ENCODE measurements around the gene PTPN11. TPM values are rescaled to one million over a fixed set of nuclear protein-coding genes. Genes with fewer than 3 reads are reported as not detected.

The PTPN11 gene
- total RNA-seq (2013) = 23.6 TPM
- polyA plus RNA-seq (10 to 100 TPM; 11.1 to 41.9 (median 28.8) TPM), polyA minus RNA-seq (10.1 and 12.5 TPM in 2 replicates), total RNA-seq (73.6 to 151 (median 107) reads per million in 11 experiments)

GRCh38 chr12:112418608-112419296, at the start of gene PTPN11:
Gene PTPN11 (plus strand): TSS chr12:112418947. CDS start chr12:112419112, 165 bp downstream.
- no peaks in the 10 kb centered on the region for H3K36me3 ChIP-seq (replicated peaks in 1 of 2; ENCODE audit: control insufficient read depth in 1 of 2, insufficient read depth in 2 of 2, low read length in 2 of 2)
- Mint-ChIP-seq H3K9me3 (no peaks in the 10 kb centered on the region), H3K4me1 (peaks cover 21% of the 10 kb centered on the region), H3K27ac (peak within 1 kb of the TSS; percentile 94 to 98 (median 96)), H3K27me3 (ENCODE audit: low read depth in 3 of 3) (no peaks in the 10 kb centered on the region), H3K4me3 (peak within 1 kb of the TSS; percentile 90 to 95), H3K36me3 (peaks cover 4 to 7% of the 10 kb centered on the region in 2 donors)
- H3K27me3 ChIP-seq (ENCODE audit: control insufficient read depth in 2 of 2, insufficient read depth in 2 of 2, low read length in 2 of 2) = no peaks in the 10 kb centered on the region
- 0% methylated on average over 89 of the region's 89 CpGs for WGBS (ENCODE audit: insufficient coverage)
- H3K4me2 ChIP-seq (replicated peaks; ENCODE audit: extremely low read depth, low read length, poor library complexity, severe bottlenecking) = peak within 1 kb of the TSS; percentile 96
- H3K27ac ChIP-seq (ENCODE audit: low read depth in 1 of 2, low read length in 2 of 2) = peak within 1 kb of the TSS; percentile 85 to 96
- peak; percentile 60 for TF ChIP-seq CTCF (IDR thresholded peaks at IDR 0.05)
- intact Hi-C loops (cut with micrococcal nuclease) = loop anchor here (1.0 to 5.0 kb wide), 3 partner anchors 9 to 36 kb away; partner anchors contain the start of genes HECTD4 (in 1 of the 2) and RPL6 (in 1 of the 2)
- H3K4me3 ChIP-seq (replicated peaks in 1 of 3; ENCODE audit: low read depth in 2 of 3, low read length in 3 of 3) = peak within 1 kb of the TSS; percentile 53 to 99 (median 97)
- peak; percentile 71 to 85 (median 76) for DNase-seq
- H3K4me1 ChIP-seq (ENCODE audit: control insufficient read depth in 1 of 2, insufficient read depth in 2 of 2, low read length in 2 of 2) = peaks cover 19 to 24% of the 10 kb centered on the region in 2 donors
- H2AFZ ChIP-seq (ENCODE audit: insufficient read depth, low read depth, low read length, poor library complexity, severe bottlenecking) = peak within 1 kb of the TSS; percentile 100
- no peaks in the 10 kb centered on the region for H3K9me3 ChIP-seq (replicated peaks in 1 of 2; ENCODE audit: control insufficient read depth in 1 of 2, insufficient read depth in 1 of 2, low read length in 2 of 2)
- H3K79me2 ChIP-seq (ENCODE audit: insufficient read depth, low read length) = peaks cover 55% of the 10 kb centered on the region
- H3K9ac ChIP-seq (ENCODE audit: insufficient read depth, low read length, poor library complexity, severe bottlenecking) = peak within 1 kb of the TSS; percentile 96
- H4K20me1 ChIP-seq (ENCODE audit: insufficient read depth, low read length) = peaks cover 33% of the 10 kb centered on the region

GRCh38 chr12:112370199-112370598, 48.5 kb upstream of the PTPN11 start:
- Histone ChIP-seq H3K9me3 (replicated peaks in 1 of 2; ENCODE audit: control insufficient read depth in 1 of 2, insufficient read depth in 1 of 2, low read length in 2 of 2) (no peaks in the 10 kb centered on the region), H3K4me2 (replicated peaks; ENCODE audit: extremely low read depth, low read length, poor library complexity, severe bottlenecking) (no peak overlapping the region), H3K4me3 (replicated peaks in 1 of 3; ENCODE audit: low read depth in 2 of 3, low read length in 3 of 3) (no peak overlapping the region), H3K4me1 (ENCODE audit: control insufficient read depth in 1 of 2, insufficient read depth in 2 of 2, low read length in 2 of 2) (no peaks in the 10 kb centered on the region), H4K20me1 (ENCODE audit: insufficient read depth, low read length) (peaks cover 64% of the 10 kb centered on the region), H3K27me3 (ENCODE audit: control insufficient read depth in 2 of 2, insufficient read depth in 2 of 2, low read length in 2 of 2) (no peaks in the 10 kb centered on the region), H3K36me3 (replicated peaks in 1 of 2; ENCODE audit: control insufficient read depth in 1 of 2, insufficient read depth in 2 of 2, low read length in 2 of 2) (peaks cover 0 to 9% of the 10 kb centered on the region in 2 donors), H3K79me2 (ENCODE audit: insufficient read depth, low read length) (peaks cover 97% of the 10 kb centered on the region), H3K9ac (ENCODE audit: insufficient read depth, low read length, poor library complexity, severe bottlenecking) (no peak overlapping the region), H3K27ac (ENCODE audit: low read depth in 1 of 2, low read length in 2 of 2) (no peak overlapping the region), H2AFZ (ENCODE audit: insufficient read depth, low read depth, low read length, poor library complexity, severe bottlenecking) (no peak overlapping the region)
- Mint-ChIP-seq H3K9me3 (peaks cover 0 to 3% (median 0%) of the 10 kb centered on the region in 7 donors), H3K4me1 (peaks cover 4% of the 10 kb centered on the region), H3K4me3 (no peak overlapping the region), H3K36me3 (peaks cover 0 to 2% of the 10 kb centered on the region in 2 donors), H3K27ac (no peak overlapping the region), H3K27me3 (ENCODE audit: low read depth in 3 of 3) (no peaks in the 10 kb centered on the region)
- intact Hi-C loops (cut with micrococcal nuclease) = no loop called here
- TF ChIP-seq CTCF (IDR thresholded peaks at IDR 0.05) = no peak
- WGBS (ENCODE audit: insufficient coverage) = no CpG with 5 or more reads among the region's 1 CpG
- no peak for DNase-seq

Data from CD14-positive monocyte (primary cell).